HL-60/S4 treated with phorbol 12-myristate 13-acetate at 8.2 ng/mL for 4 days and 3 days (cell line): ENCODE results near the gene C2orf81.
"Not testable (repeated sequence)": the region's sequence is repeated elsewhere in the genome, so short reads cannot be mapped to it uniquely, and the experiment has no call there.

Experiments
- in situ Hi-C: fragments of 300-500 bp; cut with MboI; formaldehyde crosslinking; loops from 2 replicates; pipeline ENCODE4 v1.15.0; 2022; ENCODE audit warnings: low sequenced_read_pairs

C2orf81 gene

DNA sequence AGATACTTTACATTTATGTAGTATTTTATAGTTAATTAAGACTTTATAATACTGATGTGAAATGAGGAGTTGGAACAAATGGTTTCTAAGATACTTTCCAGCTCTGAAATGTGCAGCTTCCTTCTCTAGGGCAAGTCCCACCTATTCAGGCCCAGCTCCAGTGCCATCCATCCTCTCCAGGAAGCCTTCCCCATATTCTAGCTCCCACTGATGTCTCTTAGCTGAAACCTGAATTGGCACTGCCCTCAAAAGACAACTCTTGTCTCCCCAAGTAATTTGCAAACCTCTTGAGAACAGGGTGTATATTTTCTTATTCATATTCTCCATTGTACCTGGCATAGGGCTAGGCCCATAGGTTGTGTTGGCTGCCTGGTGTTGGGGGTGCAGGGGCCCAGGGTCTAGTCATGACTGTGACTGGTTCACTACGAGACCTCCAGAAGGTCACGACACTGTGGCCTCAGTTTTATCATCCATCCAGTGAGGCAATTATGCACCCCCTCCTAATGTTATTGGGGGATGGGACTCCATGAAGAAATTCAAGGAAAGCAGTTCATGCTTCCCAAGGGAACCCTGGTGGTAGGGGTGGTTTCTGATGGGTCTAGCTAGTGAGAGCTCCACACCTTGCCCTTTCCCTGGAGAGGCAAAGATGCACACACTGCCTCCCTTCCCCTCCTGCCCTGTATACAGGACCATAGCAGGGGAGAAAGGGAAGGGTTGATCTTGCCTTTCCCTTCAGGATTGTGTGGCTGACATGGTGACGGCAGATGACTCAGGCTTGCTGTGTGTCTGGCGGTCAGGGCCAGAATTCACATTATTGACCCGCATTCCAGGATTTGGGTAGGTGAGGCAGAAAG is 2.9 kb upstream of the C2orf81 start:
- in situ Hi-C loops, result no loop called here

DNA sequence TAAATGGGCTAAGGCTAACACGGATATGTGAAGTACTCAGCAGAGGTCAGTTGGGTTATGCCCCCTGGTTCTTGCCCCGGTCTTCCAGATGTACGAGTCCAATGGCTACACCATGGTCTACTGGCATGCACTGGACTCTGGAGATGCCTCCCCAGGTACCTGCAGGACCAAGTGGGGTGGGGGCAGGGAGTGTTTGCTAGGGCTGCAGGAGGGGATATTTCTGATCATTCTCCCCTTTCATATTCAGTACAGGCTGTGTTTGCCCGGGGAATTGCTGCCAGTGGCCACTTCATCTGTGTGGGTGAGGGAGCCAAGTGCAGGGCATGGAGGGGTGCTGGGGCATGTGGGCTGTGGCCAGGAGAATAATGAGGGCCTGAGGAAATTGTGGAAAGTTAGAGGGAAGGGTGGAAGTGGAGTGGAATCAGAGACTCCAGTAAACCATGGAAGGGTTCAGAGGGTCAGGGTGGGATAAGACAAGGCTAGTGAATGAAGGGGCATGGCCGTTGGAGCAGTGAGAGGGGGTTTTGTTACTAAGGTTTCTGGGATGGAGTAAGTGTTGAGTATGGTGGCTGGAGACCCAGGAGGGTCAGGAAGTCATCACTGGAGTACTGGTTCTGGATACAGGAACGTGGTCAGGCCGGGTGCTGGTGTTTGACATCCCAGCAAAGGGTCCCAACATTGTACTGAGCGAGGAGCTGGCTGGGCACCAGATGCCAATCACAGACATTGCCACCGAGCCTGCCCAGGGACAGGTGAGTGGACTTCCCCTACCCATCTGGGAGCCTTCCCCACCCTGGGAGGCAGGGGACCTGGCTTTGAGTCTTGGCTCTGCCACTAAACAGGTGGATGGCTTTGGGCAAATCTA is 2.0 kb upstream of the C2orf81 start:
- in situ Hi-C loops, result no loop called here

DNA sequence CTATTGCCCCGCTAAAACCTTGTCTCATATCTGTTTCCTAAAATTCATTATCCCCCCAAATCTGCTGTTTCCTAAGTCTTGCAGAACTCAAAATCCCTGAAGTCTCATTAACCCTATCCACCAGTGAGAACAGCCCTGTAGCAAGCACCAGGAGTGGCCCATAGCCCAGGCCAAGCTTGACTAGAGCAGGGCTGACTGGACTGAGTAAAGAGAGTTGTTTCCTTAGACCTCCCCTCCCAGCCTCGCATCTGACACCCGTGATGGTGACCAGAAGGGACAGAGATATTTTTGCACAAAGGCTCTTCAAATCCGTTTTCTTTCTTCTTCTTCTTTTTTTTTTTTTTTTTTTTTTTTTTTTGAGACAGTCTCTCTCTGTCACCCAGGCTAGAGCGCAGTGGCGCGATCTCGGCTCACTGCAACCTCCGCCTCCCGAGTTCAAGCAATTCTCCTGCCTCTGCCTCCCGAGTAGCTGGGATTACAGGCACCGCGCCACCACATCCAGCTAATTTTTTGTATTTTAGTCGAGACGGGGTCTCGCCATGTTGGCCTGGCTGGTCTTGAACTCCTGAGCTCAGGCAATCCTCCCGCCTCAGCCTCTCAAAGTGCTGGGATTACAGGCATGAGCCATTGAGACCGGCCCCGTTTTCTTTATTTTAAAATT is 846 bp downstream of the C2orf81 start:
- in situ Hi-C loops, result not testable (repeated sequence)

DNA sequence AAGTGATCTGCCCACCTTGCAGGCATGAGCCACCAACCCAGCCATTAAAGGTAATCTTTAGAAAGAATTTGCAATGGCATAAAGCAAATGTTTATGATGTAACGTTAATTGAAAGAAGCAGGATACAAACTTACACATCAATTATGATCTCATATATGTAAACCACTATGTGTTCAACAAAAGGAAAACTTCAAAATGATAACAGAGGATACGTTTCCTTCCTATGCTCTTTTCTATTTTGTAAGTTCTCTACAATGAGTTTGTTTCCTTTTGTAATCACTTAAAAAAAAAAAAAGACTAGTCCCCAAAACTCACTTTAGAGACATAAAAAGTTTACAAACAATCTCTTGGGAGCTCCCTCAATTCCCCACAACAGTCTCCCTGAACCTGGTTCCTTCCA is 1.4 kb downstream of the C2orf81 start:
- in situ Hi-C loops, result no loop called here

DNA sequence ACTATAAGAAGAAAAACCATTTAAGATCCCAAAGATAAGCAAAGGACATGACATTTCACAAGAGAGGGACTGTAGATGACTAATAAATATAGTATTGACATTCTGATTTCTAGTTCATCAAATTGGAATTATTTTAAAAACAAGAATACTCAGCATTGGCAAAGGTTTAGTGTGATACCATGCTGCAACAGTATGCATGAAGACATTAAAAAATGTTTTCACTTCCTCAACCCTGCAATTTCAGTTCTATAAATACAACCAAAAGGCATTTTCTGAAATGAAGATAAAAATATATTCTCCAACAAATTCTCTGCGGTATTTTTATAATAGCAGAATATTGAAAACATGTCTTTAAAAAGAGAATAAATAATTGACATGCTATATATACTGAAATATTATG is 2.1 kb downstream of the C2orf81 start:
- in situ Hi-C loops, result no loop called here

DNA sequence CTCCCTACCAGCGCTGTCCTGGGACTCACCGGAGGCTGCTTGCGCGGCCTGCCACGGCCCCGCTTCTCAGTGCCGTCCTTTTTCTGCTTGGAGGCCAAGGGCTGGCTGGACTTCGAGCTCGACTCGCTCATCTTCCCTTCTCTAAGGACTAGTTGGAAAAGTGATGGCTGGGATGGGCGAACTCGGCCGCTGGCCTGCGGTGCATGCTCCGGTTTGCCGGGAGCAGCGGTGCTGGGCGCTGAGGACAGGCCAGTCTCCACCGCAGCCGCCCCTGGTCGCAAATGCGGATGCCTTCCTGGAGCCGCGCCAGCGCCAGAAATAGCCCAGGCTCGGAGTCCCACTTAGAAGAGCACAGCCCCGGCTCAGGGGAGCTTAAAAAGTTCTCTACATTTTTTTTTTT is 3.1 kb downstream of the C2orf81 start:
- in situ Hi-C loops, result no loop called here

DNA sequence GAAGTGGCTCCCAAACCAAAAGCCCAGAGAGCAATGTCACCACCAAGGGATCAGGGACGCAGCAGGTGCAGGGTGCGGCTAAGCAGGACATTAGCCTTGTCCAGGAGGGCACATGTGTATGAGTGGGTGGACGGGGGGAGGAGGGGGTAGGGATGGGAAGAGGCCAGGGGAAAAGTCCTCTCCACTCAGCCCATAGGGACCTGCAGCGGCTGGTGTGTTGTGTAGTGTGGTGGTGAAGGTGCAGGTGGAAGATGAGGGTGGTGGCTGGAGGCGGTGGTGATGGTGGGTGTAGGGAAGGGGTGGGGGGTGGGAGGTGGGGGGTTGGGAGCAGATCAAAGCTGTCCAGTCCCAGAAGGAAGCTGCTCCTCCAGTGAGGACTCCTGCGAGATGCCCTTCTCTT is 3.7 kb downstream of the C2orf81 start:
- in situ Hi-C loops, result no loop called here

DNA sequence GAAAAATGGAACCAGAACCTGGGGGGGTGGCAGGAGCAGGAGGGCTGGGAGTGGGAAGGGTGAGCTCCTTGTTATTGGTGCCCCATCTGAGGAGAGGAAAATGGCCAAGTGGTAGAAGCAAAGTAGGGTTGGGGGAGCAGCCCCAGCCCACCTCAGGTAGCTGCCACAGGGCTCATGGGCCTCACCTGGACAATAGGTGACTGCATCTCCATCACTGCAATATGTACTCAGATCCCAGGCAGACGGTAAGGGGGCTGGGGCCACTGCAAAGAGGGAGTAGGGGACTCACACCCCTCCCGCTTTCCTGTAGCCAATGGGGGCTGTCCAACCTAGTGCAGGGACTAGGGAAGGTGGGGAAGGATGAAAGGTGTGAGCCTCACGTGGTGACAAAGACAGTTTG is 4.2 kb downstream of the C2orf81 start:
- in situ Hi-C loops, result no loop called here

DNA sequence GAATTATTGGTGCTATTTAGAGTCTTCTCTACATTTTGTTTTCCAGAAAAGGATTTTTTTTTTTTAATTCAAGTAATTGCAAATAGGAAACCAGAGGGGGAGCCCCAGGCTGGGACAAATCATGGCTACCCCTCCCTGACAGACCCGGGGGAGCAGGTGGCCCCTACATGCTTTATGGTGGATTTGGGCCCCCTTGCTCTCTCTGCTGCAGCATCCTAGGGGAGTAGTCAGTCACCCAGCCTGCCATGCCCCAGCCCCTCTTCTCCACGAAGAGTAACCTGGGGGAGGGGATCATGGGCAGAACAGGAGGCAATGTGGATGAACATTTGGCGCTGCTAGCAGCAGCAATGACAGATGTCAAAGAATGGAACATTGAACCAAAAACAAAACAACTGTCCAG is 4.6 kb downstream of the C2orf81 start:
- in situ Hi-C loops, result no loop called here

DNA sequence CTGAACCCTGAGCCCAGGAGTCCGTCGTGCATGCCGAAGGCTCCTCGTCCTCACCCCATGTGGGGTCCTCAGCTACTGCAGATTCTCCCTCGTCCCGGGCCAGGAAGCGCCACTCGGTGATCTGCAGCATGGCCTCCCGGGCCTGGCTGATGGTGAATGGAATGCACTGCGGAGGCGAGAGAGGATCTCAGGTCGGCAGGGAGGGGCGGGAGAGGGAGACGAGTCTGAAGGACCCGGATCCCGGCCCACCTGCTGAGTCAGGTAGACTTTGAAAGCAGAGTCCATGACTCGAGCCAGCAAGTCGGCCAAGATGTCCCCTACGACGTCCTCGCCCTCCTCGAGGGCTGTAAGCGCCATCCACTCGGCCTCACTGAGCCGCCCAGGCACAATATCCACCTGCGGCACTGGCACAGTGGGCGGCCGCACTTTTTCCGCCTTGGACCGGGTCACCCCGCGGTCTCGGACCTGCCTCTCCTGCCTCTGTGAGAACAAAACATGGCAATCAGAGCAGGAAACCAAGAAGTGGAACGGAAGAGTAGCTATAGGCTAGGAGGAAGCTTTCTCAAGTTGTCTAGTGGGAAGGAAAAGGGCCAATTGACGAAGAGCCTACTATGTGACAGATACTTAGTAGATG is 5.5 kb downstream of the C2orf81 start:
- in situ Hi-C loops, result no loop called here

DNA sequence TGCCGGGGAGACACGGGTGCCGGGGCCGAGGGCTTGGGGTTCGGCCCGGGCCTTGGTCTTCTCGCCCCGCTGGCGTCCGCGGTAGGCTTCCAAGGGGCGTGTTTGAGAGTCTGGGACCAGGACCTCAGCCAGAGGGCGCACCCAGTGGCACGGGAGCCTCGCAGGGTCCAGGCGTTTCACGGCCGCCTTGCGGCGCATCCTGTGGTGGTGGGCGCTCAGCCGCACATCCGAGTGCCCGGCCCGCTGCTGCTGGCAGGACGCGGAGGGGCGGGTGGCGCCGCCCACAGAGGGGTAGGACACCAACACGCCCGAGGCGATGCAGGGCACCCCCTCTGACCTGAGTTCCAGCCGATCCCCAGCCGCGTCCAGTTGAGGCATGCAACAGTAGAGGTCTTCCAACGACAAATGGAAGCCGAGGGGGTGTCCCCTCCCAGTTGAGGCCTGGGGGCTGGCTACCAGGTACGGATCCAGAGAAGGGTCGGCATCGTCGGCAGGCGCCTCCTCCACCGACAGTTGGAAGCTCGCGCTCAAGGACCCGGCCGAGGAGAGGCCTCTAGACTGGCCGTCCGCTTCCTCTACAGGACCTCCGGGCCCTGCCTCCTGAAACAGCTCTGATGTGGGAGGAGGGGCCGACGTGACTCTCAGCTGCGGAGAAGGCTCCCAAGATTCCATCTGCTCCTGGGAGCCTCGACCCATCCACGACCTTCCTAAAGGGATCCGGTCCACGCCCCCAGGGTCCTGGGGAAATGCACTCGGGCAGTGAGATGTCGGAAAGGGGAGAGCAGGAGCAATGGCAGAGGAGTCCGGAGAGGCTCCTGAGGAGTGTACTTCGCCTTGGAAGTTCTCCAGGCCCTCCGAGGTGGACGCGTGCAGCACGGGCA is 6.3 kb downstream of the C2orf81 start:
- in situ Hi-C loops, result no loop called here

DNA sequence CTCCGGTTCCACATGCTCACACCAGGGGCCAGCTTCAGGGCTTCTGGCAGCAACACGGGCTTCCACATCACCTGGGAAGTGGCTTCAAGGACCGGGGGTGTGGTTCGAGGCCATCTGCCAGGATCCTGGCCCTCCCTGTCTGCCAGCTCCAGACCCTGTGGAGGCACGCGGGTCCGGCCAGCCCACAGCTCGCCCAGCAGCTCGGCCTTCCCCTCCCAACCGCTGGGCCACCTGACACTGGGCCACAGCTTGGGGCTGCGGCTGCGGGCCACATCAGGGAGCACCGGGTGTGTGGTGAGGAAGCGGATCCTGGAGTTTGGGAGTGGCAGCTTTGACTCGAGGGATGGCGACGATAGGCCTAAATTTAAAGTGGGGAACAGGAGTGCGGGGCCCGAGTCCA is 7.0 kb downstream of the C2orf81 start:
- in situ Hi-C loops, result no loop called here

DNA sequence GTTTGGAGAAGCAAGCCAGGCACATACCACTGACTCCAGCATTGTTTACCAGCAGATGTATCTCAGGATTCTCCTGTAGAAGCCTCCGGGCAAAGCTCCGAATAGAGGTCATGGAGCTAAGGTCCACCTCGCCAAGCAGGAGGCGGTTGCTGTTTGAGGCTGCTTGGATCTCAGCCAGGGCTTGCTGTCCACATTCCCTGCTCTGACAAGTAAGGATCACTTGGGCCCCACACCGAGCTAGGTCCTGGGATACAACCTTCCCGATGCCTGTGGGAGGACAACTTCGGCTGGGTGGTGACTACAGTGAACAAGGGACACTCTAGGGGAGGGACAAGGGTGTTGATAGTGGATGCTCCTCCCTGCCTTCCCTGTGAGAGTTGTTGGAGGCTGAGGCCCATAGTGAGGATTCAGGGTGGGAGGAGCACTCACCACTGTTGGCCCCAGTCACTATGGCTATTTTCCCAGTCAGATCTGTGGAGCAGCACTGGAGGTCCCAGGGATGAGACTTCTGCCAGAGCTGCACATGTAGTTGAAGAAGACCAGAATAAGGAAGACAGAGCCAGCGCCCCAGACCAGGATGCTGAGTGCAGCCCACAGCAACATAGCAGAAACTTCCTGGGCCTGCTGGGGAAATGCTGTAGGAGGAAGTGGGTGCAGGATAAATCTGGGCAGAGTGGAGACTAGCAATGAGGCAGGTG is 8.3 kb downstream of the C2orf81 start:
- in situ Hi-C loops, result no loop called here

DNA sequence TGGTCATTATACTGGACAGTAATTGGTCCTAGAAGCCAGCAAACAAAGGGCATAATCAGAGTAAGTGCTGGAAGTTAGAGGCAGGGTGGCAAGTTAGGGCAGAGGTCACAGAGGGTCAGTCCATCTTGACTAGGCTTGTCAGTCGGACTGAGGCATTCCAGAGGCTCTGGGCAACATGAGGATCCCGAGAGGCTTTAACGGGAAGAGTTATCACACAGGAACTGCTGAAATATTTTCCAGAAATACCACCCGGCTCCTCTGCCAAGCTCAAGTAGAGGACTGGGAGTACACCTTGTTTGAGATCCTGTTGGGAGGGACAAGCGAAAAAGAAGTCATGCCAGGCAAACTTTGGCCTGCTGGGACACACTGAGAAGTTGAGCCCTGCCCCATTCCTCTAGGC is 13.7 kb downstream of the C2orf81 start:
- in situ Hi-C loops, result no loop called here

DNA sequence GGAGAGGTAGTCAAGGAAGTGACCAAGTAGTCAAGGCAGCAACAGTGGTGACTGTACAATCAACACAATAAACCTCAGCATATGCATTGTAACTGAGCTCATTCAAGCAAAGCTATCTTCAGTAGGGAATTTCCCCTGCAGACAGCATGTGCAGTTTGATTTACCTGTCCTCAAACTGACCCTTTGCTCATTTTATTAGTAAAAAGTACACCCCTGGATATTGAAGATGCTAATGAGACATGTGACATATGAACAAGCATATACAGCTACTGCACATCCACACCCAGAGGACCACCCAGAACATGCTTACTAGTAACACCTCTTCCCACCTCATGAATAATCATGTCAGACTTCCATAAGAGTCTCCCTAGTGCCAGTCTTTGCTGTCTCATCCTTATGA is 15.4 kb downstream of the C2orf81 start:
- in situ Hi-C loops, result no loop called here

DNA sequence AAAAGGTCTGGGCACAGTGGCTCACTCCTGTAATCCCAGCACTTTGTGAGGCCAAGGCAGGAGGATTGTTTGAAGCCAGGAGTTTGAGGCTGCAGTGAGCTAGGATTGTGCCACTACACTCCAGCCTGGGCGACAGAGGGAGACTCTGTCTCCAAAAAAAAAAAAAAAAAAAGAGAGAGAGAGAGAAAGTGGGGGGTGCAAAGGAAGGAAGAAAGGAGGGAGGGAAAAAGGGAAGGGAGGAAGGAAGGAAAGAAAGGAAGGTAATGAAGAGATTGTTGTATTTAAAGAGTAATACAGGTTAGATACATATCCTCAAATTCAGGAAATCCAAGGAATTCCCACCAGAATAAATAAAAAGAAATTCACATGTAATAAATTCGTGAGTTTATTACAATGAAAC is 19.5 kb downstream of the C2orf81 start:
- in situ Hi-C loops, result no loop called here

DNA sequence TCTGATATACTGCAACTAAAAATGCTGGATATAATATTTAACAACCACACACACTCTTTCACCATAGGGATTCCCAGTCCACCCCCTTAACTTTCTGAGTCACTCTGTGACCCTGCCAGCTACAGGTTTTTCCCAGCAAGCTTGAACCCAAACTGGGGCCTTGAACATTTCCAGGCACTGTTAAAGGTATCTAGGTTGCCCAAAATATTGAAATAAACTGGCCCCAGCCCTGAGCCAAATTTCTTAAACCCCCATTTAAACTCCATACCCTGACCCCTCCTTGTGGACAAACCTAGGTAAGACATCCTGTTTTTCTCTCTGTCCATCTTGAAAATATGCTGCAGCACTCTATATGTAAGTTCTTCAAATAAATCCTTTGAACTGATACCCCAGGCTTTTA is 21.6 kb downstream of the C2orf81 start:
- in situ Hi-C loops, result no loop called here

DNA sequence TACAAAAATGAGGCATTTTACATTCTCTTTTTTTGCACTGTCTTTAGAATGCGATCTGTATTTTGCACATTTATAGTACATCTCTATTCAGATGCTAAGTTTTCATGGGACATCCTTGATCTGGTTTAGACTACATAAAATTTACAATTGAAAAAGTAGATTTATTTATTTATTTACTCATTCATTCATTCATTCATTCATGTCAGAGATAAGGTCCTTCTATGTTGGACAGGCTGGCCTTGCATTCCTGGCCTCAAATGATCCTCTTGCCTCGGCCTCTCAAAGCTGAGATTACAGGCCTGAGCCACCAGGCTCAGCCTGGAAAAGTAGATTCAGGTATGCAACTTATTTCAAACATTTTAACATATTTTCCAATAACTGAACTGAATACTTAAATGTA is 25.3 kb downstream of the C2orf81 start:
- in situ Hi-C loops, result no loop called here

DNA sequence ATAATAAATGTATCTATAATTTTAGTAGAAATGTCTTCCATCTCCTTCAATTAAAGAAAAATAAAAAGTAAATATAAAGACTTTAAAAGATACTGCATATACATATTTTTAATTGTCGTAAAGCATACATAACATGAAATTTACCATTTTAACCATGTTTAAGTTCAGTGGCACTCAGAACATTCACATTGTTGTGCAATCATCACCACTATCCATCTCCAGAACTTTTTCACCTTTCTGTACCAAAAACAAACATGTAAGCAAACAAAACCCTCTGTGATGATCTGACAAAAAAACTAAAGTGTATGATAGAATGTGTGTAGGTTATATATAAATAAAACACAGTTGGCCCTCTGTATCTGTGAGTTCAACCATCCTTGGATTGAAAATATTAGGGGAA is 27.9 kb downstream of the C2orf81 start:
- in situ Hi-C loops, result no loop called here

DNA sequence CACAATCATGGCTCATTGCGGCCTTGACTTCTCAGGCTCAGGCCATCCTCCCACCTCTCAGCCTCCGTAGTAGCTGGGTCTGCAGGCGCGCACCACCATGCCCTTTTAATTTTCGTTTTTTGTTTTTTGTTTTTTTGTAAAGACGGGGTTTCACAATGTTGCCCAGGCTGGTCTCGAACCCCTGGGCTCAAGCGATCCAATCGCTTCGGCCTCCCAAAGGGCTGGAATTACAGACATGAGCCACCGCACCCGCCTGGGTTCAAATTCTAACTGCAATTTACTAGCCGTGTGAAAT is 29.0 kb downstream of the C2orf81 start:
- in situ Hi-C loops, result no loop called here
